ENCODE results near the gene ANO2.

The ANO2 gene

DNA sequence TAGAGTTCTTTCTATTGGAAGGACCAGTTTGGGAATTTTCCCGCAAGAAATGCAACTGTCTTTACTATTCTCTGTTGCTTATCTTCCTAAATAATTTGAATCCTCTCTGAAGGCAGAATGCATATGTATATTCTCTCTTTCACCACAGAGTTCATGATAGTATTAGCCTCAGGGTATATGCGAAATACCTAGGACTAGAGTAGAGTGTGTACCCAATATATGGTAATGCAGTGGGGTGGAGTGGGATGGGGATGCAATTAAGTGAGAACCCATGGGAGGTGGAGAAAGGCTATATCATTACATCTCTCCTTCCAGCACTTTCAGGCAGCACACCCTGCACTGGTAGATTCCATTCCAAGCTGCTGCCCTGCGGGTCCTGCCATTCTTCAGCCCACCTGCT, 207.3 kb downstream of the ANO2 start:
- Histone ChIP-seq H3K36me3 (ENCODE audit: control insufficient read depth, low read length) (no peaks in the 10 kb centered on the region), H3K4me1 (ENCODE audit: control insufficient read depth, low read length) (no peaks in the 10 kb centered on the region), H3K27ac (ENCODE audit: low read depth, low read length) (no peak overlapping the region), H3K9me2 (replicated peaks; ENCODE audit: control insufficient read depth, low read length) (no peaks in the 10 kb centered on the region), H3K9me3 (ENCODE audit: control insufficient read depth, insufficient read depth, low read length) (no peaks in the 10 kb centered on the region), H3K27me3 (ENCODE audit: control insufficient read depth, low read length) (no peaks in the 10 kb centered on the region), H3K4me2 (ENCODE audit: low read length) (no peak overlapping the region), H4K20me1 (ENCODE audit: control insufficient read depth, insufficient read depth, low read depth, low read length) (no peaks in the 10 kb centered on the region), H3K79me2 (ENCODE audit: control insufficient read depth, low read length) (no peaks in the 10 kb centered on the region), H3F3A (ENCODE audit: control insufficient read depth, insufficient read depth) (no peaks in the 10 kb centered on the region), H3K4me3 (ENCODE audit: low read length) (no peak overlapping the region)
- TF ChIP-seq EZH2phosphoT487 (IDR thresholded peaks at IDR 0.05; ENCODE audit: borderline replicate concordance, low read length): no peak
- TF ChIP-seq, protein P1, sequence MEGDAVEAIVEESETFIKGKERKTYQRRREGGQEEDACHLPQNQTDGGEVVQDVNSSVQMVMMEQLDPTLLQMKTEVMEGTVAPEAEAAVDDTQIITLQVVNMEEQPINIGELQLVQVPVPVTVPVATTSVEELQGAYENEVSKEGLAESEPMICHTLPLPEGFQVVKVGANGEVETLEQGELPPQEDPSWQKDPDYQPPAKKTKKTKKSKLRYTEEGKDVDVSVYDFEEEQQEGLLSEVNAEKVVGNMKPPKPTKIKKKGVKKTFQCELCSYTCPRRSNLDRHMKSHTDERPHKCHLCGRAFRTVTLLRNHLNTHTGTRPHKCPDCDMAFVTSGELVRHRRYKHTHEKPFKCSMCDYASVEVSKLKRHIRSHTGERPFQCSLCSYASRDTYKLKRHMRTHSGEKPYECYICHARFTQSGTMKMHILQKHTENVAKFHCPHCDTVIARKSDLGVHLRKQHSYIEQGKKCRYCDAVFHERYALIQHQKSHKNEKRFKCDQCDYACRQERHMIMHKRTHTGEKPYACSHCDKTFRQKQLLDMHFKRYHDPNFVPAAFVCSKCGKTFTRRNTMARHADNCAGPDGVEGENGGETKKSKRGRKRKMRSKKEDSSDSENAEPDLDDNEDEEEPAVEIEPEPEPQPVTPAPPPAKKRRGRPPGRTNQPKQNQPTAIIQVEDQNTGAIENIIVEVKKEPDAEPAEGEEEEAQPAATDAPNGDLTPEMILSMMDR (IDR thresholded peaks at IDR 0.05; ENCODE audit: low read depth, low read length, poor library complexity, severe bottlenecking): no peak

DNA sequence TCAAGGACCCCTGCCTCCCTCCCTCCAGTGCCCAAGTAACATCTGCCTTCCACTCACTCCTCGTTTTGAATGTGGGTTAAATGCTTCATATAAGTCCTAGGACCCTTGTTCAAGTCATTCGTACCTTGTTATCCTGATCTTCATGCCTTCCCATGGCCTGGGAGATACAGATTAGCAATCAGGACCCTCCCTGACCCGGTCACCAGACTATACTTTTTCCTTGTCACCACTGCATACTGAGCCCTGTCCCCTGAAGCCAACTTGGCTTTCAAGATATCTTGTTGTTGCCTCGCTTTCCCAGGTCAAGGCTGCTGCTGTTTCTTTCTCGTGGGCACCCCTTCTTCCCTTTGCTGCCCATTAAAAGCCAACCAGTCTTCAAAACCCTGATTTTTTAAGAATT, 208.5 kb downstream of the ANO2 start:
- Histone ChIP-seq H3K36me3 (ENCODE audit: control insufficient read depth, low read length) (no peaks in the 10 kb centered on the region), H3K4me1 (ENCODE audit: control insufficient read depth, low read length) (no peaks in the 10 kb centered on the region), H3K4me3 (ENCODE audit: low read length) (no peak overlapping the region), H3K27me3 (ENCODE audit: control insufficient read depth, low read length) (no peaks in the 10 kb centered on the region), H3K9me3 (ENCODE audit: control insufficient read depth, insufficient read depth, low read length) (no peaks in the 10 kb centered on the region), H4K20me1 (ENCODE audit: control insufficient read depth, insufficient read depth, low read depth, low read length) (no peaks in the 10 kb centered on the region), H3F3A (ENCODE audit: control insufficient read depth, insufficient read depth) (no peaks in the 10 kb centered on the region), H3K9me2 (replicated peaks; ENCODE audit: control insufficient read depth, low read length) (no peaks in the 10 kb centered on the region), H3K27ac (ENCODE audit: low read depth, low read length) (no peak overlapping the region), H3K79me2 (ENCODE audit: control insufficient read depth, low read length) (no peaks in the 10 kb centered on the region), H3K4me2 (ENCODE audit: low read length) (no peak overlapping the region)
- TF ChIP-seq, protein P1 (IDR thresholded peaks at IDR 0.05; ENCODE audit: low read depth, low read length, poor library complexity, severe bottlenecking): no peak
- no peak for TF ChIP-seq EZH2phosphoT487 (IDR thresholded peaks at IDR 0.05; ENCODE audit: borderline replicate concordance, low read length)

DNA sequence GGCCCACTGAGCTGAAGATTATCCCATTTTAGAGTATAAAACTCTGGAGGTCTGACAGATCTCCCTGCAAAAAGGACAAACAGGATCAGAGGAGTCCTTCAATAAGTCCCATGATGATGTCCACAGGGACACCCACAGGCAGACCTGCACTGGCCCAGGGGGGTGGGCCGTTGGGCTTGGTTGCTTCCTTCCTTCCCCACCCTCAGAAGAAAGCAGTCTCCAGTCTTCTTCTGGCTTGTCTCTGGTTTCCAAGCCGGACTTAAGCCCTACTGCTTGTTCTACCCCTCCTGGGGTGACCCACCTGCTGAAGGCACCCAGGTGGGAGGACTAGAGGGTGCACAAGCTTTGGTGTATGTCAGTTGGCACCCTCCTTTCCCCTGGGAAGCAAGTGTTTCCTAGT, 209.0 kb downstream of the ANO2 start:
- Histone ChIP-seq H3K4me1 (ENCODE audit: control insufficient read depth, low read length) (no peaks in the 10 kb centered on the region), H3F3A (ENCODE audit: control insufficient read depth, insufficient read depth) (no peaks in the 10 kb centered on the region), H3K36me3 (ENCODE audit: control insufficient read depth, low read length) (no peaks in the 10 kb centered on the region), H3K79me2 (ENCODE audit: control insufficient read depth, low read length) (no peaks in the 10 kb centered on the region), H3K9me2 (replicated peaks; ENCODE audit: control insufficient read depth, low read length) (no peaks in the 10 kb centered on the region), H3K4me3 (ENCODE audit: low read length) (no peak overlapping the region), H3K27ac (ENCODE audit: low read depth, low read length) (no peak overlapping the region), H3K27me3 (ENCODE audit: control insufficient read depth, low read length) (no peaks in the 10 kb centered on the region), H3K4me2 (ENCODE audit: low read length) (no peak overlapping the region), H3K9me3 (ENCODE audit: control insufficient read depth, insufficient read depth, low read length) (no peaks in the 10 kb centered on the region), H4K20me1 (ENCODE audit: control insufficient read depth, insufficient read depth, low read depth, low read length) (no peaks in the 10 kb centered on the region)
- TF ChIP-seq, protein P1 (IDR thresholded peaks at IDR 0.05; ENCODE audit: low read depth, low read length, poor library complexity, severe bottlenecking): no peak
- TF ChIP-seq EZH2phosphoT487 (IDR thresholded peaks at IDR 0.05; ENCODE audit: borderline replicate concordance, low read length): no peak

DNA sequence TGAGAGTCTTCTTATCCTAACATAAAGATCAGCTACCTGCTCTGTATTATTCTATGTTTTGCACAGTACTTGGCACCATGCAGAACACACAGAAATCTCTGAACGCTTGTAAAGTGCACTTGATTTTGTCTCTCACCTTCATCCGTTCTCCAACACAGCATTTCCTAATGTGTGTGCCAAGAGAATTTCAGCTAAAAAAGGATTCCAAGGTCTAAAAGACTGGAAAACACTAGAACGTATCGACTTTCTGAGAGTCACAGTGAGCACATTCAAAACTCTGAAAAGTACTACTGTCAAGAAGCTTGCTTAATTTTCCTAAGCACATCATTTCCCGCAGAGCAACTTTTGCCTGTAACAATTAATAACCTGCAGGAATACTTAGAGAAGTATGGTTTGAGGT, 211.1 kb downstream of the ANO2 start:
- Histone ChIP-seq H3K79me2 (ENCODE audit: control insufficient read depth, low read length) (no peaks in the 10 kb centered on the region), H3K27me3 (ENCODE audit: control insufficient read depth, low read length) (no peaks in the 10 kb centered on the region), H3K4me2 (ENCODE audit: low read length) (no peak overlapping the region), H3K9me2 (replicated peaks; ENCODE audit: control insufficient read depth, low read length) (no peaks in the 10 kb centered on the region), H3K36me3 (ENCODE audit: control insufficient read depth, low read length) (no peaks in the 10 kb centered on the region), H3F3A (ENCODE audit: control insufficient read depth, insufficient read depth) (no peaks in the 10 kb centered on the region), H3K27ac (ENCODE audit: low read depth, low read length) (no peak overlapping the region), H3K4me1 (ENCODE audit: control insufficient read depth, low read length) (no peaks in the 10 kb centered on the region), H4K20me1 (ENCODE audit: control insufficient read depth, insufficient read depth, low read depth, low read length) (no peaks in the 10 kb centered on the region), H3K4me3 (ENCODE audit: low read length) (no peak overlapping the region), H3K9me3 (ENCODE audit: control insufficient read depth, insufficient read depth, low read length) (no peaks in the 10 kb centered on the region)
- TF ChIP-seq, protein P1 (IDR thresholded peaks at IDR 0.05; ENCODE audit: low read depth, low read length, poor library complexity, severe bottlenecking): no peak
- no peak for TF ChIP-seq EZH2phosphoT487 (IDR thresholded peaks at IDR 0.05; ENCODE audit: borderline replicate concordance, low read length)

All from DOHH2 (cell line).